Measurements from ENCODE around the gene UNC5C.
A peak's percentile ranks its signal among the peaks of the same experiment; 100 is the strongest.

UNC5C gene

GRCh38 chr4:95432466-95432865 lies 116.3 kb downstream of the UNC5C start:
- Histone ChIP-seq H3K9me3 (ENCODE audit: control insufficient read depth, insufficient read depth, low read depth, low read length) (no peaks in the 10 kb centered on the region), H3K4me3 (ENCODE audit: low read depth, low read length) (no peak overlapping the region), H3K36me3 (ENCODE audit: control insufficient read depth in 2 of 2, insufficient read depth in 1 of 2, low read length in 2 of 2) (no peaks in the 10 kb centered on the region), H3K27ac (ENCODE audit: extremely low read depth, low read depth, low read length) (no peak overlapping the region), H3K4me1 (ENCODE audit: control insufficient read depth, insufficient read depth, low read length) (0 out of 2 replicates have a peak, but pooled peaks cover 4% of the 10 kb centered on the region)
- ChIA-PET POLR2A (no interaction called here), CTCF (no interaction called here)
- TF ChIP-seq ZNF677 (tag by site-specific recombination; IDR thresholded peaks at IDR 0.05), result no peak
- TF ChIP-seq, protein P1, sequence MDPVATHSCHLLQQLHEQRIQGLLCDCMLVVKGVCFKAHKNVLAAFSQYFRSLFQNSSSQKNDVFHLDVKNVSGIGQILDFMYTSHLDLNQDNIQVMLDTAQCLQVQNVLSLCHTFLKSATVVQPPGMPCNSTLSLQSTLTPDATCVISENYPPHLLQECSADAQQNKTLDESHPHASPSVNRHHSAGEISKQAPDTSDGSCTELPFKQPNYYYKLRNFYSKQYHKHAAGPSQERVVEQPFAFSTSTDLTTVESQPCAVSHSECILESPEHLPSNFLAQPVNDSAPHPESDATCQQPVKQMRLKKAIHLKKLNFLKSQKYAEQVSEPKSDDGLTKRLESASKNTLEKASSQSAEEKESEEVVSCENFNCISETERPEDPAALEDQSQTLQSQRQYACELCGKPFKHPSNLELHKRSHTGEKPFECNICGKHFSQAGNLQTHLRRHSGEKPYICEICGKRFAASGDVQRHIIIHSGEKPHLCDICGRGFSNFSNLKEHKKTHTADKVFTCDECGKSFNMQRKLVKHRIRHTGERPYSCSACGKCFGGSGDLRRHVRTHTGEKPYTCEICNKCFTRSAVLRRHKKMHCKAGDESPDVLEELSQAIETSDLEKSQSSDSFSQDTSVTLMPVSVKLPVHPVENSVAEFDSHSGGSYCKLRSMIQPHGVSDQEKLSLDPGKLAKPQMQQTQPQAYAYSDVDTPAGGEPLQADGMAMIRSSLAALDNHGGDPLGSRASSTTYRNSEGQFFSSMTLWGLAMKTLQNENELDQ (tag by site-specific recombination; IDR thresholded peaks at IDR 0.05; ENCODE audit: low read depth), result no peak
- no peak for TF ChIP-seq ZNF776 (tag by site-specific recombination; IDR thresholded peaks at IDR 0.05; ENCODE audit: borderline replicate concordance)
- TF ChIP-seq, protein P2, sequence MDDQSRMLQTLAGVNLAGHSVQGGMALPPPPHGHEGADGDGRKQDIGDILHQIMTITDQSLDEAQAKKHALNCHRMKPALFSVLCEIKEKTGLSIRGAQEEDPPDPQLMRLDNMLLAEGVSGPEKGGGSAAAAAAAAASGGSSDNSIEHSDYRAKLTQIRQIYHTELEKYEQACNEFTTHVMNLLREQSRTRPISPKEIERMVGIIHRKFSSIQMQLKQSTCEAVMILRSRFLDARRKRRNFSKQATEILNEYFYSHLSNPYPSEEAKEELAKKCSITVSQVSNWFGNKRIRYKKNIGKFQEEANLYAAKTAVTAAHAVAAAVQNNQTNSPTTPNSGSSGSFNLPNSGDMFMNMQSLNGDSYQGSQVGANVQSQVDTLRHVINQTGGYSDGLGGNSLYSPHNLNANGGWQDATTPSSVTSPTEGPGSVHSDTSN (CRISPR knock-in tag; IDR thresholded peaks at IDR 0.05), result no peak
- no peak for TF ChIP-seq ZBTB48 (tag by site-specific recombination; IDR thresholded peaks at IDR 0.05)
- TF ChIP-seq, protein P3, sequence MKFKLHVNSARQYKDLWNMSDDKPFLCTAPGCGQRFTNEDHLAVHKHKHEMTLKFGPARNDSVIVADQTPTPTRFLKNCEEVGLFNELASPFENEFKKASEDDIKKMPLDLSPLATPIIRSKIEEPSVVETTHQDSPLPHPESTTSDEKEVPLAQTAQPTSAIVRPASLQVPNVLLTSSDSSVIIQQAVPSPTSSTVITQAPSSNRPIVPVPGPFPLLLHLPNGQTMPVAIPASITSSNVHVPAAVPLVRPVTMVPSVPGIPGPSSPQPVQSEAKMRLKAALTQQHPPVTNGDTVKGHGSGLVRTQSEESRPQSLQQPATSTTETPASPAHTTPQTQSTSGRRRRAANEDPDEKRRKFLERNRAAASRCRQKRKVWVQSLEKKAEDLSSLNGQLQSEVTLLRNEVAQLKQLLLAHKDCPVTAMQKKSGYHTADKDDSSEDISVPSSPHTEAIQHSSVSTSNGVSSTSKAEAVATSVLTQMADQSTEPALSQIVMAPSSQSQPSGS (tag by site-specific recombination; IDR thresholded peaks at IDR 0.05; ENCODE audit: low read depth), result no peak
- TF ChIP-seq ZNF221 (tag by site-specific recombination; IDR thresholded peaks at IDR 0.05; ENCODE audit: borderline replicate concordance), result no peak
- no peak for TF ChIP-seq MZF1 (tag by site-specific recombination; IDR thresholded peaks at IDR 0.05; ENCODE audit: borderline replicate concordance)
- TF ChIP-seq ZFP3 (tag by site-specific recombination; IDR thresholded peaks at IDR 0.05; ENCODE audit: low read depth), result no peak
- TF ChIP-seq ZNF157 (tag by site-specific recombination; IDR thresholded peaks at IDR 0.05), result no peak
- TF ChIP-seq FEZF1 (tag by site-specific recombination; IDR thresholded peaks at IDR 0.05), result peak; percentile 53; the same call in 1 of the 2 replicates
- peak; percentile 56 for TF ChIP-seq ZIC2 (tag by site-specific recombination; IDR thresholded peaks at IDR 0.05)
- TF ChIP-seq RBAK (tag by site-specific recombination; IDR thresholded peaks at IDR 0.05), result no peak
- no peak for TF ChIP-seq ZNF777 (tag by site-specific recombination; IDR thresholded peaks at IDR 0.05; ENCODE audit: borderline replicate concordance)
- TF ChIP-seq ZNF423 (tag by site-specific recombination; IDR thresholded peaks at IDR 0.05), result no peak
- no peak for TF ChIP-seq BCL11A (tag by site-specific recombination; IDR thresholded peaks at IDR 0.05; ENCODE audit: low read depth)

DNA sequence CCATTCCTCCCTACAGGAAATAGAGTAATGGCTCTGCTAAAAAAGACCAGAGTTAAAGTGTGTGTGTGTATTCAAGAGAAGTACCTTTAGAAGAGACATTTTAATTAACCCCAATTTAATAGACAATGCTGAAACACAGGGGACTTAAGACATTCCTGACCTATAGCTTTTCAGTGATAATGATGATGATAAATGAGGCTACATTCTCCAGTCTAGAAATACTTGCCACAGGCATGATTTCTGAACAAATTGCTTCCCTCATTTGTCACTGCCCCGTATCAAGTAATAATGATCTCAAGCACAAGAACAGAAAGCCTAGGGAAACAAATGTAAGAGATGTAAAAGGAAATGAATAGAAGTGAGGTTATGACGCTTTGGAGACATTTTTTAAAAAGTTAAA lies 117.1 kb downstream of the UNC5C start:
- ChIA-PET CTCF (interaction anchor here (0.7 kb wide), 1 partner anchor 134 kb away, joined by 3 read pairs; no protein-coding TSS in a partner anchor), POLR2A (no interaction called here)
- TF ChIP-seq ZNF394 (tag by site-specific recombination; IDR thresholded peaks at IDR 0.05; ENCODE audit: borderline replicate concordance) (no peak), ZNF843 (tag by site-specific recombination; IDR thresholded peaks at IDR 0.05) (peak; percentile 33; the same call in 1 of the 2 replicates), ZNF19 (tag by site-specific recombination; IDR thresholded peaks at IDR 0.05; ENCODE audit: low read depth) (no peak), ZSCAN4 (tag by site-specific recombination; IDR thresholded peaks at IDR 0.05) (no peak), ZNF214 (tag by site-specific recombination; IDR thresholded peaks at IDR 0.05; ENCODE audit: borderline replicate concordance) (no peak), OVOL3 (tag by site-specific recombination; IDR thresholded peaks at IDR 0.05) (no peak)
- TF ChIP-seq, protein P4, sequence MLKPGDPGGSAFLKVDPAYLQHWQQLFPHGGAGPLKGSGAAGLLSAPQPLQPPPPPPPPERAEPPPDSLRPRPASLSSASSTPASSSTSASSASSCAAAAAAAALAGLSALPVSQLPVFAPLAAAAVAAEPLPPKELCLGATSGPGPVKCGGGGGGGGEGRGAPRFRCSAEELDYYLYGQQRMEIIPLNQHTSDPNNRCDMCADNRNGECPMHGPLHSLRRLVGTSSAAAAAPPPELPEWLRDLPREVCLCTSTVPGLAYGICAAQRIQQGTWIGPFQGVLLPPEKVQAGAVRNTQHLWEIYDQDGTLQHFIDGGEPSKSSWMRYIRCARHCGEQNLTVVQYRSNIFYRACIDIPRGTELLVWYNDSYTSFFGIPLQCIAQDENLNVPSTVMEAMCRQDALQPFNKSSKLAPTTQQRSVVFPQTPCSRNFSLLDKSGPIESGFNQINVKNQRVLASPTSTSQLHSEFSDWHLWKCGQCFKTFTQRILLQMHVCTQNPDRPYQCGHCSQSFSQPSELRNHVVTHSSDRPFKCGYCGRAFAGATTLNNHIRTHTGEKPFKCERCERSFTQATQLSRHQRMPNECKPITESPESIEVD (tag by site-specific recombination; IDR thresholded peaks at IDR 0.05), result peak; percentile 28; the same call in 1 of the 2 replicates
- TF ChIP-seq, protein P5, sequence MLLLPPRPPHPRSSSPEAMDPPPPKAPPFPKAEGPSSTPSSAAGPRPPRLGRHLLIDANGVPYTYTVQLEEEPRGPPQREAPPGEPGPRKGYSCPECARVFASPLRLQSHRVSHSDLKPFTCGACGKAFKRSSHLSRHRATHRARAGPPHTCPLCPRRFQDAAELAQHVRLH (tag by site-specific recombination; IDR thresholded peaks at IDR 0.05), result no peak
- H3K4me3 ChIP-seq (ENCODE audit: low read depth, low read length), result no peak overlapping the region
- H3K27ac ChIP-seq (ENCODE audit: extremely low read depth, low read depth, low read length), result no peak overlapping the region
- 0 out of 2 replicates have a peak, but pooled peaks cover 4% of the 10 kb centered on the region for H3K4me1 ChIP-seq (ENCODE audit: control insufficient read depth, insufficient read depth, low read length)
- no peaks in the 10 kb centered on the region for H3K36me3 ChIP-seq (ENCODE audit: control insufficient read depth in 2 of 2, insufficient read depth in 1 of 2, low read length in 2 of 2)
- H3K9me3 ChIP-seq (ENCODE audit: control insufficient read depth, insufficient read depth, low read depth, low read length), result no peaks in the 10 kb centered on the region

All from HEK293 (cell line).